NCI-H1048 (cell line): Measurements from ENCODE around the gene TLK2.

Experiments used
- DNase-seq: peaks from one replicate; lab custom pipeline; 2025; lab: John Stamatoyannopoulos, UW

The TLK2 gene

DNA sequence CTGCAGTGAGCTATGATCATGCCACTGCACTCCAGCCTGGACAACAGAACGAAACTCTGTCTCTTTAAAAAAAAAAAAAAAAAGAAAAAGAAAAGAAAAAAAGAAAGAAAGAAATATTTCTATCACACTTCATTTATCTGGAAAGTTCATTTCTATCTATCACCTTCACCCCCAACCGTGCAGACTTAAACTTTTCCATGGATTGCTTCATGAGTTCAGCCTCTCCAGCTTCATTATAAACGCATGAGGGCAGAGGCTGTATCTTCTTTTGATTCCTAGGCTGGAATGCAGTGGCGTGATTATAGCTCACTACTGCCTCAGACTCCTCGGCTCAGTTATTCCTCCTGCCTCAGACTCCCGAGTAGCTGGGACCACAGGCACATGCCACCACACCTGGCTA lies 177.0 kb downstream of the TLK2 start:
- no peak for DNase-seq

GRCh38 chr17:62656446-62656845 lies 177.8 kb downstream of the TLK2 start:
- DNase-seq = no peak

- no peak for DNase-seq
These were observed 178.6 kb downstream of the TLK2 start for GRCh38 chr17:62657145-62657665.

GRCh38 chr17:62657690-62658089 lies 179.1 kb downstream of the TLK2 start:
- DNase-seq = no peak

GRCh38 chr17:62658136-62658920 lies 179.7 kb downstream of the TLK2 start:
- no peak for DNase-seq

DNA sequence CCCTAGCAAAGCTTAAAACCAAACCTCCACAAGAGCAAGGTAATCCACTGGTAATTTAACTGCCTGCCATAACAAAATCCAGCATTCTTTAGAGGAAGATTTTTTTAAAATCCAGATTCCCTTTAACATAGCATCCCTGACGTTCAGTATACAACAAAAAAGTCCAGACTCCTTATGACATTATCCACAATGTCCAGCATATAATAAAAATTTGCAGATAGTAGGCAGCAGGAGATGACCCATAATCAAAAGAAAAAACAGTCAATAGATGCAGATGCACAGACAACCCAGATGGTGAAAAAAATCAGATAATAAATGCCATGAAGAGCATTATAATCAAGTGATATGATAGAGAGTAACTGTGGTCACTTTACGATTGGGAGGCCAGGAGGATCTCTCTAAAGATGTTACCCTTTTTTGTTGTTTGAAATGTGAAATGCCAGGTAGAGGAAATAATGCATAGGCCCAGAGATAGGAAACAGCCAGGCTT lies 182.0 kb downstream of the TLK2 start:
- DNase-seq = no peak

- no peak for DNase-seq
These were observed 182.7 kb downstream of the TLK2 start for GRCh38 chr17:62661337-62661736.

GRCh38 chr17:62662855-62663254 lies 184.2 kb downstream of the TLK2 start:
- DNase-seq = no peak
